ENCODE measurements around the gene DNASE1.
"Not testable (repeated sequence)": the region's sequence is repeated elsewhere in the genome, so short reads cannot be mapped to it uniquely, and the experiment has no call there.

Gene DNASE1

DNA sequence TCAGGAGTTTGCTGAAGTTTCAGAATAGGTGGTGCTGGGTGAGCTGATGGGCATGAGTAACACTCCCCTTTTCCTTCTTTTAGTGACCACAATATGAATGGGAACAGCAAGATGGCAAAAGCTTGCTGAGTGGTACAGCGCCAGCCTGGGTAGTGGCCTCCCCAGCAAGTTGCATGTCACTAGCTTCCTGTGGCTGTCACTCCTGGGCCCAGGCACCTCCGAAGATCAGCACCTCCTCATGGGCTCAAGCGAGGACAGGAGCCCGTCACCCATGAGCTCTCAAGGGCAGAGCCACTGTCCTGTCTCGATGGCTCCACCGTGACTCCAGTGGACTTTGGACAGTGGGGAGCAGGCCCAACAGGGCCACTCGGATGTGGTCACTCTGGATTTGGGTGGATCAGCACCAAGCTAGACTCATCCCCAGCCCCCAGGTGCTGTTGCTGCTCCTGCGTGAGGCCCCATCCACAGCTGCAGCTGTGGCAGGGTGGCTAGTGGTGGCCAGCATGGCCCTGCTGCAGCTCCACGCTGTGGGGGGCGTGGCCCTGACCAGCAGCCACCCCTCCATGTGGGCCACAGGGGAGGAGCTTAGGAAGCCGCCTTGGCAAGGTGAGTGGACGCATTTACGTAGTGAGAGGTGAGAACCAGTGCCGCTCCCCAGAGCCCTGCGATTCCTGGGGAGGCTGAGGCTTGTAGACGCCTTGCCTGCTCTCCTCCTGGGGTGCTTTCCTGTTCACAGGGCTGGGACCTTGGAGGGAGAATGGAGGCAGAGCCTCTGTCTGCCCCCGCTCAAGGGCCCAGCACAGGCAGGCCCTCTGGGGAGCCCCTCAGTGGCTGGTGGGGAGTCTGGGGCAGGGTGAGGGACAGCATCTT, 13.6 kb upstream of the DNASE1 start:
- no peak for DNase-seq (ENCODE audit: low read depth in 2 of 2)

DNA sequence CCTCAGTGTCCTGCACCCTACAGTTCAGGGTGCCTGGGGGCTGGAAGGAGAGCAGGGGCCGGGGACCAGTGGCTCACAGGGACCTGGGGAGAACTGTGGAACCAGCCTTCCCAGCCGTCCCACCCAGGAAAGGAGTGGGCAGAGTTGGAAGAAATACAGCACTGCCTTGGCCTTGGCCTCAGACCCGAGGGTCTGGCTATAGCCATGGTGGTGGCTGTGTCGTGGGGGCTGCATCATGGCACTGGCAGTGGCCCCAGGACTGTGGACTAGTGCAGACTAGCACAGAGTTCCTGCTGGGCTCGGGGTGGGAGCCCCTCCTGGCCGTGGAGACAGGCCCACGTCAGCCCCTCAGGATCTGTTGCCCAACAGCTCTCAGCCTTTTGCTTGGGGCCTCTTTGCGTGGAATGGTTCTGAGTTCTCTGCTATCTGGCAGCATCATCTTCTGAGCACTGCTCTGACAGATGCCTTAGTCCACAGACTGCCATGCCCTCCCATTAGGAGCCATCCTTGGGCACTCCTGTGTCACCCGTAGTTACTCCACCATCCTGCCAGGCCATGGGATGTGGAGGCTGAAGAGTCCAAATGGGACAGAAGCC, 12.6 kb upstream of the DNASE1 start:
- no peak for DNase-seq (ENCODE audit: low read depth in 2 of 2)

DNA sequence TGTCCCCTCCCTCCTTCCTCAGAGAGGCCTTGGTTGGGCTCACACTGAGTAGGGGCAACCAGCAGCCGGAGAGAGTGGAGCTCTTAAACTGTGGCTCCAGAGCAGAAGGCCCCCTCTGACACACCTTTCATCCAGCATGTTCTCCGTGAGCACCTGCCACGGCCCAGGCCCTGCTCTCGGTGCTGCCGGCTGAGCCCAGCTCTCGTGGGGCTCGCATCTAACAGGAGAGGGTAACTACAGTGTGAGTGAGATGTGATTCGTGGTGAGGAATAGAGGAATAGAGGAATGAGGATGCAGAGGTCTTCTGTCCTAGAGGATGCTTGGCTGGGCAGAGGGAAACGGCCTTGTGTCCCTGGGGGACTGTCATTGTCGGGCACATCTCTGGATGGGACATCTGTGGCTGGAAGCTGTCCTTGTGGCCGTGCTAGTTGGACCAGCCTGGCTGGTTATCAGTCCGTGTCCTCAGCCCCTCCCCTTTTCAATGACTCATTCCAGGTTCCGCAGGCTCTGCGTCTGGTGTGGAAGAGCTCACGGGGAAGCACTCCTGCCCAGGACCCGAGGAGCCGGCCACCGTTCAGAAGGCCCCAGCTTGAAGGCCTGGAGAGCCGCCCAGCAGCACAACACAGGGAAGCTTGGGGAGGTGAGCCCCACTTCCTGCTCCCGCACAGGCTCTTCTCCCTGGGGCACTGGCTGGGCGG, 11.9 kb upstream of the DNASE1 start:
- no peak for DNase-seq (ENCODE audit: low read depth in 2 of 2)

GRCh38 chr16:3643095-3643730, 11.3 kb upstream of the DNASE1 start:
- no peak for DNase-seq (ENCODE audit: low read depth in 2 of 2)

GRCh38 chr16:3645108-3645503, 9.4 kb upstream of the DNASE1 start:
- DNase-seq (ENCODE audit: low read depth in 2 of 2): no peak

DNA sequence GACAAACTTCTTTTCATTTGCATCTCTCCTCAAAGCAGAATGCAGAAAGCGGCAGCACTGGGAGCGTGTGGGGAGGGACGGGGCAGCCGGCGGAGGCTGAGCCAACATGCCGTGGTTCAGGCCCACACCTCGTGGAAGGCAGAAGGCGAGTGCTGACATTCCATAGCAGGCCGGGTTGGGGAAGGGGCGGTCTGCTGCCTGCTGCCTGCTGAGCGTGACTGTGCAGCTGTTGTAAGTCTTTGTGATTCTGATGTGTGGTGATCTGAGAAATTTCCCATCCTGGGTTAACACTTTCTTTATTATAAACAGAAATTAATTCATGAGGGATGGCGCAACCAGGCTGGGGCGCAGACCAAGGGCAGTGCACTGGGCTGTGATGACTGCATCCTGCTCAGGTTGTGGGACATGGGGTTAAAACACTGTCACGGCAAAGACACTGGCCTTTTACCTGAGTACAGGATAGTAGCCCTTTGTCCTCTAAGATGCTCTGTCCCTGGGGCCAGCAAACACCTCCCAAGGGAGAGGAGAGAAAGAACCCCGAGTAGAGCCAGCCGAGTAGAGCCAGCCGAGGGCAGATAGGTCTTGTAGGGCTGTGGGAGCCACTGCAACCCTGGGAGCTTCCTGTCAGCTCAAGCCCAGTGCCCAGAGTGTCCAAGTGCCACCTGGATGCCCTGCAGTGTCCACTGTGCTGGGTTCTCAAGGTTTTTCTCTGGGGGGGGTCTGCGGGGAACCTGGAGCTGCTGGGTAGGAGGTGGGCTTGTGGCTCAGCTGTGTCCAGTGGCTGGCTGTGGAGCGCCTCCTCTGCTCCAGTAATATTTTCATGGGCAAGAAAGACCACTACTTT, 8.8 kb upstream of the DNASE1 start:
- no peak for DNase-seq (ENCODE audit: low read depth in 2 of 2)

- no peak for DNase-seq (ENCODE audit: low read depth in 2 of 2)
These were observed 8.1 kb upstream of the DNASE1 start for GRCh38 chr16:3646348-3646920.

DNA sequence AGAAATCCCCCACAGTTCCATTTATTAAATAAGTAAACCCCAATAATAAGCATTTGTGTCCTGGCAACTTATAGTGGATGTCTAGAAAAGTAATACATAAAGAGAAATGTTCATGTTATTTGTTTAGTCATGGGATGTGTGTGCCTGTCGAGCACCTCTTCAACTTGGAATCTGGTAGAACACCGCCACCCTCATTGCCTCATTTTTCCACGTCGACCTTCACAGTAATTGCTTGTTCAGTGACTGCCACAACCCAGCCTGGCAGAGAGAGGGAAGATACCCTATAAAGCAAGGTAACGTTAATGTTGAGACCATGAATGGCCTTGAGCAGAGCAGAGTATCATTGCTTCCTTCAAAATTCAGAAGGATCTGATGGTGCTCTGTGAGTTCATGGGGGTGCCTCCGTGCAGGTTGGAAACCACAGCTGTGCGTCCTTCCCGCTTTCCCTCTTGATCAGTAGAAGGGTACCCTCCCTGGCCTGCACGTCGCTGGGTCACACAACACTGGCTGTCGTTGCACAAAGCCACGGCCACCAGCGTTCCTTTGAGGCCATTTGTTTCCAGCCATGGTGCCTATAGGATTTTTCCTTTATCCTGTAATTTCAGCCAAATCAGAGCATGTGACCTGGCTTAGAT, 3.7 kb upstream of the DNASE1 start:
- DNase-seq (ENCODE audit: low read depth in 2 of 2): no peak

- no peak for DNase-seq (ENCODE audit: low read depth in 2 of 2)
These were observed 2.8 kb upstream of the DNASE1 start for GRCh38 chr16:3651461-3652372.

DNA sequence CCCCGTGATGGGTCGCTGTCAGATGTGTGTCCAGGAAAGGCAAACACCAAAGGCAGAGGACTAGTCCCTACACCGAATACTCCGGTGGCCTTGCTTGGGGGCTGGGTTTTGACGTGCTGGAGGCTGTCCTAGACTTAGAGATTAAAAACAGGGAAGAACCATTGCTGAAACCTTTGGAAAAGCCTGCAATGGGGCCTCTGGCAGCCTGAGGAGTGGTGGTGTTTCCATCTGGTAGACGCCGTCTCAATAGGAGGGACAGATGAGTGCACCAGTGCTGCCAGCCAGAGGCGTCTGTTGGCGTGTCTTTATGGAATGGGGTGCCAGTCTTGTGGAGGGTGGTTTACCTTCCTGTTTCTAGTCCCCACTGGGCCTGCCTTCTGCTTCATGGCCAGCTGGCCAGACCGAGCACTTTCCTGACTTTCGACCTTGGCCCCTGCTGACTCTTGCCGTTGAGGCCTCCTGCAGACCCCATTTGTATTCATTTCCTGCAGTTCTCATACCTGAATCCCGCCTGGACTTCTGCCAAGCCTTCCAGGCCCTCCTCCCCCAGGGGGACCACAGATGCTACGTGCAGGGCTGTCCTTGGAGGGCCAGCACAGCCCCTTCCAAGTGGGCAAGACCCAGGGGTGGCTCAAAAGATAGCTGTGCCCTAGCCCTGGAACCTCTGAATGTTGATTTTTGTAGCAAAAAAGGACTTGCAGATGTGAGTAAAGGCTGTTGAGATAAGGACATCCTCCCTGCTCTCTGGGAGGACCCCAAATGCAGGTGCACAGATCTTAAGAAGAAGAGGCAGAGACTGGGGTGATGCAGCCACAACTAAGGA, 1.9 kb upstream of the DNASE1 start:
- no peak for DNase-seq (ENCODE audit: low read depth in 2 of 2)

DNA sequence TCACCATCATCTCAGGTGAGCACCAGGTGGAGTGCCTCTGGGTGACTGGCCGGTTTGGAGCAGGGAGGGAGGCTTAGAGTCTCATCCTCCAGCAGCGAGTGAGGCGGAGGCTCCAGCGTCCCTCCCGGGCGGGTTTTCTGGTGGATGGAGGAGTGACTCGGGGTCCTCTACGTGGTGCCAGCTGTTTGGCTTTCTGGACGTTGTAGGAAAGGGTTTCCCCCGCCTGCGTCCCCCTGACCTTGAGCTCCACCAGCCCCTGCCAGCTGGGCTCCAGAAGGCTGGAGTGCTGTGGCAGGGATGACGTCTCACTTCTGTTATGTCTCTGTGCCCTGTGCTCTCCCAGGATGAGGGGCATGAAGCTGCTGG, 522 bp downstream of the DNASE1 start:
- no peak for DNase-seq (ENCODE audit: low read depth in 2 of 2)

GRCh38 chr16:3655396-3656159, 1.1 kb downstream of the DNASE1 start:
- no peak for DNase-seq (ENCODE audit: low read depth in 2 of 2)

GRCh38 chr16:3656160-3656490, 1.6 kb downstream of the DNASE1 start:
- DNase-seq (ENCODE audit: low read depth in 2 of 2): not testable (repeated sequence)

GRCh38 chr16:3656491-3657468, 2.3 kb downstream of the DNASE1 start:
- DNase-seq (ENCODE audit: low read depth in 2 of 2): peak in 1 of 2 donors; percentile 38

DNA sequence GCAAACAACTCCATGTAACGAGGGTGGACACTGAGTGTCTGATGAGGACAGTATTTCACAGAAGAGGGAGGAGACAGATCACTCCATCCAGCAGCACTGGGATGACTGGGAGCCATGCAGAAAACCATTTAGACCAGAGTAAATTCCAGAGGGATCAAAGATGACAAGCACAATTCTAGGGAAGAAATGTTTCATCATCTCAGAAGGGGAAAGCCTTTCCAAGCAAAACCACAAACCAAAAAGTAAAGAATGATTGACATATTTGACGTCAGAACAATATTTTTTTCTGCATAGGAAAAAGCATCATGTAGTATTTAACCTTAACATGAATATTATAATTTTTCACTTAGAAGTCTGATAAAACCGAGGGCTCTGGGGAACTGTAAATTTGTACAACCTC, 4.8 kb downstream of the DNASE1 start:
- DNase-seq (ENCODE audit: low read depth in 2 of 2): no peak

DNA sequence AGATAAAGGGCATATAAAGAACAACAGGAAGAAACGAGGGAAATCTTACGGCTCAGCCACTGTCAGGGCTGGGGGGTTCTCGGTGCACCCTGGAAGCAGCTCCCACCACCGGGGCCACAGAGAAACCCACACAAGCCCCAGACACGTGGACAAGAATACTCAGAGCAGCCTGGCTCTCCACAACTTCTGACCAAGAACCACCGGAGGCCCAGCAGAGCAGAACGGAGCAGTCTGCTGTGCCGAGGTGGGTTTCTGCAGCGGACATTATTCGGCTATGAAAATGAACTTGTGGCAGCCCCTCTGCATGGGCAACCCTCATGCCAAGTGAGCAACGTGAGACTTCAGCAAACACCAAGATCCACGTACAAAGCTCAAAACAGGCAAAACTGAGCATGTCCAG, 6.8 kb downstream of the DNASE1 start:
- DNase-seq (ENCODE audit: low read depth in 2 of 2): no peak

- no peak for DNase-seq (ENCODE audit: low read depth in 2 of 2)
These were observed 7.4 kb downstream of the DNASE1 start for GRCh38 chr16:3661922-3662321.

Measured in stimulated activated CD4-positive, alpha-beta T cell treated with anti-CD3 and anti-CD28 coated beads, Interleukin-4, amount 100 ng/mL, for 48 hours (primary cell).